CD14-positive monocyte (primary cell): ENCODE results near the gene DDX39A. TPM values are rescaled to one million over a fixed set of nuclear protein-coding genes. Genes with fewer than 3 reads are reported as not detected.
A peak's percentile ranks its signal among the peaks of the same experiment; 100 is the strongest.

ENCODE experiments used
- DNase-seq, 3 donors: peaks; one replicate each; pipeline ENCODE4 v3.0.0-alpha.2; 2011 to 2022
- H2AFZ ChIP-seq: 2 replicates; pipeline ENCODE4 v1.6.0; 2012; ENCODE audit warnings: mild to moderate bottlenecking, low read depth, low read length, inconsistent platforms; ENCODE audit not compliant: insufficient read depth, poor library complexity, severe bottlenecking
- H3K27ac ChIP-seq, 2 donors: 1 replicate in 1 of 2; 2 replicates in 1 of 2; pipeline ENCODE4 v1.5.1; 2012 to 2013; ENCODE audit warnings: low read length in 2 of 2, control low read depth in 1 of 2, inconsistent platforms in 1 of 2, low read depth in 1 of 2, mild to moderate bottlenecking in 1 of 2
- H3K27me3 ChIP-seq, 2 donors: one replicate each; pipeline versions ENCODE4 v1.6.0 to v1.6.1; 2011 to 2013; ENCODE audit warnings: low read length in 2 of 2; ENCODE audit not compliant: control insufficient read depth in 2 of 2, insufficient read depth in 2 of 2
- H3K36me3 ChIP-seq, 2 donors: replicated peaks in 1 of 2; 1 replicate in 1 of 2; 2 replicates in 1 of 2; pipeline versions ENCODE4 v1.5.1 to v1.6.1; 2012 to 2013; ENCODE audit warnings: low read length in 2 of 2, control low read depth in 1 of 2, inconsistent platforms in 1 of 2, mild to moderate bottlenecking in 1 of 2; ENCODE audit not compliant: insufficient read depth in 2 of 2, control insufficient read depth in 1 of 2
- H3K4me1 ChIP-seq, 2 donors: 1 replicate in 1 of 2; 2 replicates in 1 of 2; pipeline versions ENCODE4 v1.5.1 to v1.6.1; 2012 to 2013; ENCODE audit warnings: low read length in 2 of 2, control low read depth in 1 of 2, inconsistent platforms in 1 of 2, mild to moderate bottlenecking in 1 of 2, moderate library complexity in 1 of 2; ENCODE audit not compliant: insufficient read depth in 2 of 2, control insufficient read depth in 1 of 2
- H3K4me2 ChIP-seq: replicated peaks from 2 replicates; pipeline ENCODE3; 2012; ENCODE audit warnings: low read length, moderate library complexity, mild to moderate bottlenecking; ENCODE audit not compliant: poor library complexity, severe bottlenecking; ENCODE audit errors: extremely low read depth
- H3K4me3 ChIP-seq, 3 experiments: fragments of 200-600 bp in 1 of 3; sonication (generic) in 1 of 3; replicated peaks in 1 of 3; 1 replicate in 2 of 3; 2 replicates in 1 of 3; pipeline ENCODE4 v1.5.1; 2011 to 2013; ENCODE audit warnings: low read length in 3 of 3, mild to moderate bottlenecking in 3 of 3, control low read depth in 2 of 3, low read depth in 2 of 3, inconsistent platforms in 1 of 3, moderate library complexity in 1 of 3
- H3K79me2 ChIP-seq: 2 replicates; pipeline ENCODE4 v1.6.0; 2012; ENCODE audit warnings: mild to moderate bottlenecking, control low read depth, inconsistent platforms, low read length, moderate library complexity; ENCODE audit not compliant: insufficient read depth
- H3K9ac ChIP-seq: 2 replicates; pipeline ENCODE4 v1.6.0; 2017; ENCODE audit warnings: low read length, mild to moderate bottlenecking; ENCODE audit not compliant: insufficient read depth, poor library complexity, severe bottlenecking
- H3K9me3 ChIP-seq, 2 donors: replicated peaks in 1 of 2; 1 replicate in 1 of 2; 2 replicates in 1 of 2; pipeline versions ENCODE4 v1.5.1 to v1.6.1; 2012 to 2013; ENCODE audit warnings: low read length in 2 of 2, control low read depth in 1 of 2; ENCODE audit not compliant: control insufficient read depth in 1 of 2, insufficient read depth in 1 of 2
- H4K20me1 ChIP-seq: 2 replicates; pipeline ENCODE4 v1.6.0; 2012; ENCODE audit warnings: mild to moderate bottlenecking, low read length, control low read depth, moderate library complexity; ENCODE audit not compliant: insufficient read depth
- H3K27ac Mint-ChIP-seq, 7 donors: one replicate each; pipeline ENCODE4 v1.8.0; 2020; ENCODE audit warnings: mild to moderate bottlenecking in 7 of 7, mixed read lengths in 7 of 7, moderate library complexity in 6 of 7, inconsistent platforms in 2 of 7
- H3K27me3 Mint-ChIP-seq, 3 donors: one replicate each; pipeline ENCODE4 v1.8.0; 2021 to 2022; ENCODE audit warnings: low read depth in 3 of 3, mild to moderate bottlenecking in 3 of 3, mixed read lengths in 3 of 3, moderate library complexity in 3 of 3, inconsistent platforms in 1 of 3
- H3K36me3 Mint-ChIP-seq, 2 donors: one replicate each; pipeline ENCODE4 v1.8.0; 2020; ENCODE audit warnings: mixed read lengths in 2 of 2, inconsistent platforms in 1 of 2, mild to moderate bottlenecking in 1 of 2
- H3K4me1 Mint-ChIP-seq: one replicate; pipeline ENCODE4 v1.8.0; 2020; ENCODE audit warnings: mild to moderate bottlenecking, mixed read lengths
- H3K4me3 Mint-ChIP-seq, 2 donors: one replicate each; pipeline ENCODE4 v1.8.0; 2020; ENCODE audit warnings: mild to moderate bottlenecking in 2 of 2, mixed read lengths in 2 of 2, moderate library complexity in 1 of 2
- H3K9me3 Mint-ChIP-seq, 7 donors: one replicate each; pipeline ENCODE4 v1.8.0; 2020 to 2022; ENCODE audit warnings: mixed read lengths in 7 of 7, mild to moderate bottlenecking in 6 of 7, moderate library complexity in 6 of 7, inconsistent platforms in 2 of 7
- WGBS: methylation state at CpG from one replicate; pipeline ENCODE4 v1.1.5; 2013; ENCODE audit warnings: missing lambda C conversion rate; ENCODE audit not compliant: insufficient coverage; 5-methylcytosine and 5-hydroxymethylcytosine counted together
- intact Hi-C, 2 donors: fragments of 100-400 bp; cut with micrococcal nuclease; formaldehyde crosslinking; loops; one replicate each; pipeline versions ENCODE4 v1.15.0 to v1.15.1; 2023
- polyA plus RNA-seq, 3 donors: library from polyadenylated mRNA; depleted of rRNA in 1 of 3; unstranded in 2 of 3; stranded (reverse) in 1 of 3; fragments of 300-500 nt in 2 of 3; fragments of >200 nt in 1 of 3; fragmentation: Illumina TruSeq in 2 of 3; gene quantifications; 1 replicate in 2 of 3; 2 replicates in 1 of 3; pipeline ENCODE4 v1.2.3, GENCODE V29; 2012 to 2021
- TF ChIP-seq, protein P1 (sequence below): fragments of 200-600 bp; IDR thresholded peaks from one replicate; pipeline ENCODE4 v1.8.0; 2022; ENCODE audit warnings: antibody characterized with exemption, mild to moderate bottlenecking

The DDX39A gene
- polyA plus RNA-seq, 3 donors = 78.7 to 187 (median 83.5) TPM

DNA sequence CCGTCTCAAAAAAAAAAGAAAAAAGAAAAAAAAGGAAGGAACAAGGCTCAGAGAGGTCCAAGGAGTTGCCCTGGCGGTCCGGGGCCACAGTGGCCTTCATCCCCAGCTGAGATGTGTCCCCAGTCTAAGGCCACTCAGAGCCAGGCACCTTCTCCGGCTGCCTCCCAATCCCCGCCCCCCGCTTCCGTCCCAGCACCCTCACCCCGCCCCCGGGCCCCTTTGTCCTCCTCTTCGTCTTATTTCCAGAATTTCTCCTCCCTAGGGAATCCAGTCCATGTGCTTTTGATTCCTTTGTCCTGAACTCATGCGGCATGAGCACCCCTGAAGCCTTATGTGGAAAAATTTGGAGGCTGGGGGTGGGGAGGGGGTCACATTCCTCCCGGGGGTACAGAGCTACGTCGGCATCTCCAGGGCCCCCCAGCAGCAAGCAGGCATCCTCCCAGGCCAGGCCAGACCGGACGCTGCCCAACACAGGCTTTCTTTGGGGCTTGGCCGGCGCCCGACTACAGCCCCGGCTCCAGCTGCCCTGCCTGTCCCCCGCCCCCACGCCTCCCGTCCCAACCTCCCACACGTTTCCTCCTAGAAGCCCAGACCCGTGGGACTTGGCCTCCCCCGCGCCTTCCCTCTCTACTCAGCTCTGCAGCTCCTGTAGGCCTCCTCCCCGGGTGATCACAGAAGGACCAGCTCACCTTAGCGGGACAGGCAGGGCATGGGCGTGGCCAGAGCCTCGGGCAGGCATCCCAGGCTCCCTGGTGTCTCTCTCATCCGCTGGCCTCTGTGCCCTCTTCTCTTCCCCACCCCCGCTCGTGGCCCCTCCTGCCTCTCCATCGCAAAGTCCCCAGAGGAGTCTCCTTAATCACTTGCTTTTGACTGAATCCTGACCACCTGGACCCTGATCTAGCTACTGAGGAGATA is 55.7 kb downstream of the DDX39A start:
- Mint-ChIP-seq H3K27me3 (peaks cover 0 to 5% (median 3%) of the 10 kb centered on the region in 3 donors), H3K4me3 (peak overlapping the region; percentile 76 to 88), H3K4me1 (peaks cover 55% of the 10 kb centered on the region), H3K9me3 (peaks cover 0 to 2% (median 0%) of the 10 kb centered on the region in 7 donors), H3K36me3 (peaks cover 0 to 2% of the 10 kb centered on the region in 2 donors), H3K27ac (peak overlapping the region; percentile 13 to 89 (median 80))
- Histone ChIP-seq H3K4me1 (peaks cover 51 to 53% of the 10 kb centered on the region in 2 donors), H3K9me3 (no peaks in the 10 kb centered on the region), H3K9ac (peak overlapping the region; percentile 62), H3K27ac (peak overlapping the region; percentile 38 to 50), H2AFZ (peak overlapping the region; percentile 83), H3K4me3 (peak overlapping the region; percentile 21 to 76 (median 52)), H3K4me2 (peak overlapping the region; percentile 81), H3K79me2 (no peaks in the 10 kb centered on the region), H4K20me1 (no peaks in the 10 kb centered on the region), H3K36me3 (no peaks in the 10 kb centered on the region), H3K27me3 (no peaks in the 10 kb centered on the region)
- TF ChIP-seq, protein P1, sequence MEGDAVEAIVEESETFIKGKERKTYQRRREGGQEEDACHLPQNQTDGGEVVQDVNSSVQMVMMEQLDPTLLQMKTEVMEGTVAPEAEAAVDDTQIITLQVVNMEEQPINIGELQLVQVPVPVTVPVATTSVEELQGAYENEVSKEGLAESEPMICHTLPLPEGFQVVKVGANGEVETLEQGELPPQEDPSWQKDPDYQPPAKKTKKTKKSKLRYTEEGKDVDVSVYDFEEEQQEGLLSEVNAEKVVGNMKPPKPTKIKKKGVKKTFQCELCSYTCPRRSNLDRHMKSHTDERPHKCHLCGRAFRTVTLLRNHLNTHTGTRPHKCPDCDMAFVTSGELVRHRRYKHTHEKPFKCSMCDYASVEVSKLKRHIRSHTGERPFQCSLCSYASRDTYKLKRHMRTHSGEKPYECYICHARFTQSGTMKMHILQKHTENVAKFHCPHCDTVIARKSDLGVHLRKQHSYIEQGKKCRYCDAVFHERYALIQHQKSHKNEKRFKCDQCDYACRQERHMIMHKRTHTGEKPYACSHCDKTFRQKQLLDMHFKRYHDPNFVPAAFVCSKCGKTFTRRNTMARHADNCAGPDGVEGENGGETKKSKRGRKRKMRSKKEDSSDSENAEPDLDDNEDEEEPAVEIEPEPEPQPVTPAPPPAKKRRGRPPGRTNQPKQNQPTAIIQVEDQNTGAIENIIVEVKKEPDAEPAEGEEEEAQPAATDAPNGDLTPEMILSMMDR = no peak
- WGBS = 2% methylated on average over 26 of the region's 35 CpGs
- intact Hi-C loops = loop anchor here (5.0 kb wide), 1 partner anchor 39 kb away; no protein-coding TSS in a partner anchor
- DNase-seq = peak in 2 of 3 donors; percentile 27 to 45

DNA sequence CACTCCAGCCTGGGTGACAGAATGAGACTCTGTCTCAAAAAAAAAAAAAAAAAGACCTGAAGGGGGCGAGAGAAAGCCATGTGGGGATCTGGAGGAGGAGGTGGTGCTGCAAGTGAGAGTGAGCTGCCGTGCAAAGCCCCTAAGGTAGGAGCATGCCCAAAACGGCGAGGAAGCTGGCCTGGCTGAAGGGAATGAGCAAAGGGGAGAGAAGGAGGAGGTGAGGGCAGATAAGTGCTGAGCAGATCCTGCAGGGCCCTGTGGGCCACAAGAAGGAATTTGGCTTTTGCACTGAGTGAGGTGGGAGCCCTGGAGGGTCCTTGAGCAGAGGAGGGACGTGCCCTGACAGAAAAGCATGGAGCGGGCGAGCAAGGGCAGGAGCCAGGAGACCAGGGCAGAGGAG is 57.3 kb downstream of the DDX39A start:
- WGBS = 50% methylated on average over 6 of the region's 7 CpGs
- Histone ChIP-seq H2AFZ (no peak overlapping the region), H3K27ac (no peak overlapping the region), H3K4me3 (no peak overlapping the region), H3K4me1 (peaks cover 44 to 50% of the 10 kb centered on the region in 2 donors), H3K9me3 (no peaks in the 10 kb centered on the region), H3K27me3 (no peaks in the 10 kb centered on the region), H3K36me3 (no peaks in the 10 kb centered on the region), H3K4me2 (peak overlapping the region; percentile 0), H3K9ac (no peak overlapping the region), H3K79me2 (no peaks in the 10 kb centered on the region), H4K20me1 (no peaks in the 10 kb centered on the region)
- Mint-ChIP-seq H3K4me3 (peak overlapping the region in 1 of 2 donors; percentile 60), H3K4me1 (peaks cover 45% of the 10 kb centered on the region), H3K36me3 (peaks cover 0 to 2% of the 10 kb centered on the region in 2 donors), H3K27me3 (peaks cover 0 to 5% (median 3%) of the 10 kb centered on the region in 3 donors), H3K27ac (peak overlapping the region in 5 of 7 donors; percentile 0 to 80 (median 69)), H3K9me3 (peaks cover 0 to 2% (median 0%) of the 10 kb centered on the region in 7 donors)
- intact Hi-C loops = loop anchor here (5.0 kb wide), 1 partner anchor 40 kb away; no protein-coding TSS in a partner anchor
- TF ChIP-seq, protein P1 = peak; percentile 56
- DNase-seq = peak in 2 of 3 donors; percentile 25 to 59

Other genes with a start within 250 kb of the DDX39A start
- 1 to 10 TPM in 1 of 3 donors, not detected in 2; 1.7 TPM for gene ADGRL1, start 213.2 kb downstream of the DDX39A start, polyA plus RNA-seq
- gene ADGRE5, start 37.9 kb downstream of the DDX39A start, polyA plus RNA-seq = 100 to 1,000 TPM; 259 to 388 (median 279) TPM
- 100 to 1,000 TPM in 1 of 3 donors, 10 to 100 TPM in 2; 49.5 to 119 (median 49.6) TPM for gene PKN1, start 14.0 kb upstream of the DDX39A start, polyA plus RNA-seq
- gene PTGER1, start 56.0 kb upstream of the DDX39A start, polyA plus RNA-seq = not detected
- gene GIPC1, start 76.8 kb upstream of the DDX39A start, polyA plus RNA-seq = 1 to 10 TPM; 4.0 to 6.2 (median 4.8) TPM
- 100 to 1,000 TPM in 1 of 3 donors, 10 to 100 TPM in 2; 59.3 to 107 (median 70.9) TPM for gene DNAJB1, start 99.1 kb upstream of the DDX39A start, polyA plus RNA-seq
- 10 to 100 TPM; 59.8 to 79.6 (median 76.7) TPM for gene TECR, start 110.3 kb upstream of the DDX39A start, polyA plus RNA-seq
- gene NDUFB7, start 152.7 kb upstream of the DDX39A start, polyA plus RNA-seq = 100 to 1,000 TPM; 137 to 313 (median 204) TPM
- 1 to 10 TPM in 2 of 3 donors, under 1 TPM in 1; 0.62 to 3.4 (median 2.6) TPM for gene CLEC17A, start 163.7 kb upstream of the DDX39A start, polyA plus RNA-seq